Sigmoid colon (tissue), 4 donors: ENCODE data around the gene GTF3C1.

Source experiments
- CTCF ChIP-seq, 4 experiments: fragments of 450-650 bp in 3 of 4; fragments of 200-600 bp in 1 of 4; IDR thresholded peaks; one replicate each; pipeline ENCODE4 v1.5.1; 2016 to 2019; ENCODE audit warnings: antibody characterized with exemption in 4 of 4, mild to moderate bottlenecking in 3 of 4, moderate library complexity in 2 of 4
- POLR2AphosphoS5 ChIP-seq, 4 donors: sonication (generic); formaldehyde crosslinking; IDR thresholded peaks; one replicate each; pipeline ENCODE4 v1.6.1; 2017; ENCODE audit warnings: antibody characterized with exemption in 4 of 4

GRCh38 chr16:27595993-27596392 is 46.3 kb upstream of the GTF3C1 start:
- TF ChIP-seq CTCF (IDR thresholded peaks at IDR 0.05) (no peak), POLR2AphosphoS5 (IDR thresholded peaks at IDR 0.05) (no peak)
